ENCODE measurements around the gene STAU1.
"Not testable (repeated sequence)": the region's sequence is repeated elsewhere in the genome, so short reads cannot be mapped to it uniquely, and the experiment has no call there.

Gene STAU1, protein sequence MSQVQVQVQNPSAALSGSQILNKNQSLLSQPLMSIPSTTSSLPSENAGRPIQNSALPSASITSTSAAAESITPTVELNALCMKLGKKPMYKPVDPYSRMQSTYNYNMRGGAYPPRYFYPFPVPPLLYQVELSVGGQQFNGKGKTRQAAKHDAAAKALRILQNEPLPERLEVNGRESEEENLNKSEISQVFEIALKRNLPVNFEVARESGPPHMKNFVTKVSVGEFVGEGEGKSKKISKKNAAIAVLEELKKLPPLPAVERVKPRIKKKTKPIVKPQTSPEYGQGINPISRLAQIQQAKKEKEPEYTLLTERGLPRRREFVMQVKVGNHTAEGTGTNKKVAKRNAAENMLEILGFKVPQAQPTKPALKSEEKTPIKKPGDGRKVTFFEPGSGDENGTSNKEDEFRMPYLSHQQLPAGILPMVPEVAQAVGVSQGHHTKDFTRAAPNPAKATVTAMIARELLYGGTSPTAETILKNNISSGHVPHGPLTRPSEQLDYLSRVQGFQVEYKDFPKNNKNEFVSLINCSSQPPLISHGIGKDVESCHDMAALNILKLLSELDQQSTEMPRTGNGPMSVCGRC

DNA sequence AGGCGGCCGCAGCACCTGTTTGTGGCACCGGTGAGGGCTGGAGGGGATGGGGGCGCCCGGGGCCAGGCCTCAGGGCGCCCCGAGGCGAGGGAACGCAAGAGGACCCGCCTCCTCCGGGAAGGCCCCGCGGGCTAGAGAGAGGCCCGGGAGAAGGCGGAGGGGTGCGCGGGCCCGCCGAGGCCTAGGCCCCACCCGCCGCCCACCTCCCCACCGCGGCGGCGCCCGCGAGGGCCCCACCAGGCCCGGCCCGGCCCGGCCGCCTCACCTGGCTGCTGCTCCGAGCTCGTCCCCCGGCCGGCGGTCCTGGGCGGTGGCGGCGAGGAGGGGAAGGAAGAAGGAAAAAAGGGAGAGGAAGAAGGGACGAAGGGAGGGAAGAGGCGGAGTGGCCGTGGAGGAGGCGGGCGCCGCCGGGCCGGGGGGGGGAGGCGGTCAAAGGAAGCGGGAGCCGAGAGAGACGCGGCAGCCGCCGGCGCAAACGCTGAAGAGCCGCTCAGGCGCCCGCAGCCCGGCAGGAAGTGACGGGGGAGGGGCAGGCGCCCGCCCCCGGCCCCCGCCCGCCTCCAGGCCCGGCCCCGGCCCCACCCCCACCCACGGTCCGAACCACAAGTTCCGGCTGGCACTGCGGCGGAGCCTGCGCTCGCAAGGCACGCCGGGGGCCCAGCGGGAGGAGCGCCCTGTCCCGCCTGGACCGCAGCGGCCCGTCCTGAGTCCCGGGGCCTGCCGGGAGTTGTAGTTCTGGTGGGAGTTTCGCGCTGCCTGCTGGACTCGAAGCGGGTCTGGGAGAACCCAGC lies at the start of gene STAU1:
STAU1 (minus strand) TSS at position 484 of the 791 bp plus-strand sequence. CDS start 22,133 bp downstream, outside the sequence.
- peak; percentile 98 for DNase-seq (ENCODE audit: low spot score)

DNA sequence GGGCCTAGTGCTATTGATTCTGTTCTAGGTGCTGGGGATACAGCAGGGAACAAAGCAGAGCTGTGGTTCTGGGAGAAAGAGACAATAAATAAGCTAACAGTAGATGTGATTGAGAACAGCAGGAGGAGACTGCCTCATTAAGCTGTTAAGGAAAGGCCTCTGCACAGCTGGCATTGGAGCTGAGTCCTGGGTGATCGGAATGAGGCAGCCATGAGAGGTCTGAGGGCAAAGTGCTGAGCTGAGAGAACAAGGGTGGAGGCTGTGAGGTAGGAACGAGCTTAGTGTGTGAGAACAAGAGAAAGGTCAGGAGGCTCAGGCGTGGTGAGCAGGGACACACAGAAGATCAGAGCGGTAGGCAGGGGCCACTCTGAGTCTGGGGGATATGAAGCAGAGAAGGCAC lies 49.4 kb upstream of the STAU1 start:
- DNase-seq (ENCODE audit: low spot score), result no peak

DNA sequence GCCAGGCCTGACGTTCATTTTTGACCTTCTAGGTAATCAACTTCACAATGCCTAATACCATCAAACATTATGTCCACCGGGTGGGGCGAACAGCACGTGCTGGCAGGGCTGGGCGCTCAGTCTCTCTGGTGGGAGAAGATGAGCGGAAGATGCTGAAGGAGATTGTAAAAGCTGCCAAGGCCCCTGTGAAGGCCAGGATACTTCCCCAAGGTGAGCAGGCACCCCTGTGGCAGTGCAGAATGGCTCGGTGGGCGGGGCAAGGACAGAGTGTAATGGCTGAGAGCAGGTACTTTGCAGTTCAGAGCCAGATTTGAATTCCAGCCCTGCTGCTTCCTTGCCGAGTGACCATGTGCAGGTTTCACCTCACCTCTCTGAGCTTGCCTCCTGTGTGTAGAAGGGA lies 48.2 kb upstream of the STAU1 start:
- no peak for DNase-seq (ENCODE audit: low spot score)

DNA sequence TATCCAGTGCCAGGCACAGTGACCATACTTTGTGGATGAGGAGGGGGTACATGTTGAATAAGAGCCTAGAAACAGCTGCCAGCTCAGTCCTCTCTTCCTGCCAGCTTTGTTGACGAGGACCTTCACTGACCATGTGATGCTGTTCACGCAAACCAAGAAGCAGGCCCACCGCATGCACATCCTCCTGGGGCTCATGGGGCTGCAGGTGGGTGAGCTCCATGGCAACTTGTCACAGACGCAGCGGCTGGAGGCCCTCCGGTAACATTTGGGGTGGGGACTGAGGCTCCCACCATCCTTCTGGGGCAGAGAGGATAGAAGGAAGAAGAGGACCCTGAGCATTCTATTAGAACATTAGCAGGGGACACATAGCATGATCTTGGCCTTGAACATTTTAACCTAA lies 46.7 kb upstream of the STAU1 start:
- DNase-seq (ENCODE audit: low spot score), result no peak

DNA sequence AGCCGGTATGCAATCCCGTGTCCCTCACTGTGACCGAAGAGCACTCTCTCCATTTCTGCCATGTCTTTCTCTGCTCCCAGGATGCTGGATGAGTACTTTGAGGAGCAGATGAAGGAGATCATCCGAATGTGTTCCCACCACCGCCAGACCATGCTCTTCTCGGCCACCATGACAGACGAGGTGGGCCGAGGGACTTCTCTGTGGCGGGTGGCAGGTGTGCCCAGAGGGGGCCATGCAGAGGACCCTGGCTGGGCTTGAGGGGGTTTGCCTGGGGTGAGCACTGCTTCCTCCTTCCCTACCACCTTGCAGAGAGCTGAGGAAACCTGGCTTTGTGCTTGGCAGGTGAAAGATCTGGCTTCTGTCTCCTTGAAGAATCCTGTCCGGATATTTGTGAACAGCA lies 45.1 kb upstream of the STAU1 start:
- DNase-seq (ENCODE audit: low spot score), result no peak

DNA sequence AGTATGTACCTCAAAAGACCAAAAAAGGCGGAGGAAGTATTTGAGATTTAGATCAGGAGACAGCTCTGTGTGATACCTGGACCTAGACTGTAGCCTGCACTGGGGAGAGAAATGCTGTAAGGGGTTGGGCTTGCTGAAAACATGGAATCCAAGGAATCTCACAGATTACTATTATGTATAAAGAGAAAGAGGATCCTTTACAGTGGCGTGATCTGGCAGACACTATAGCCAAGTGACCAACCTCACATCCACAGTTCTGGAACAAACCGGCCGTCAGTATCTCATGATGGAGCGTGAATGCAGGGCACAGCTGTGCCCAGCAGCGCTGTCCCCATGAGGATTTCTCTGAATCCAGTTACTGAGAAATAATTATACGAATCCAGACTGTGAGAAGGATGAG lies 43.3 kb upstream of the STAU1 start:
- DNase-seq (ENCODE audit: low spot score), result no peak

DNA sequence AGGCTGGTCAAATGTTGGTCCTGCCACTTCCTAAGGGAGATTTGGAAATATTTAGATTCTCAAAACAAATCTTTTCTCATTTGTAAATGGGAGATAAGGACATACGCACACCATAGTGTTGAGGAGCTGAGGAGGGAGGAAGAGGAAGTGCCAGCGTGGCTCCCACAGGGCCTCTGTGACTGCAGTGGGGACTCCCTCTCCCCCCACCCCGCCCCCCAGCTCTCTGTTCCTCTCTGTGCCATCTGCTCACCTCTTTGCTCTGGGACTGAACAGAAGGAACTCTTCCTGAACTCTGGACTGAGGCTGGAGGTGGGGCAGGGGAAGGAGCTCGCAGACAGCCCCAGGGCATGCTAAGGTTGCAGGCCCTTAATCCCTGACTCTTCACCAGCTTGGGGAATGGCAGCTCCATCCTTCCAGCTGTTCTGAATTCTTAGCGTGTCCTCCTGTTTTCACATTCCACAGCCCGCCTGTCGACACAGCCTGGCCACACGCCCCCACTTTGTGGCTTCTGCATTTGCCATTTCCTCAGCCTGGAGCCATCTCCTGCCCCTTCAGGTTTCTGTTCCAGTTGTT lies 42.5 kb upstream of the STAU1 start:
- DNase-seq (ENCODE audit: low spot score), result no peak

DNA sequence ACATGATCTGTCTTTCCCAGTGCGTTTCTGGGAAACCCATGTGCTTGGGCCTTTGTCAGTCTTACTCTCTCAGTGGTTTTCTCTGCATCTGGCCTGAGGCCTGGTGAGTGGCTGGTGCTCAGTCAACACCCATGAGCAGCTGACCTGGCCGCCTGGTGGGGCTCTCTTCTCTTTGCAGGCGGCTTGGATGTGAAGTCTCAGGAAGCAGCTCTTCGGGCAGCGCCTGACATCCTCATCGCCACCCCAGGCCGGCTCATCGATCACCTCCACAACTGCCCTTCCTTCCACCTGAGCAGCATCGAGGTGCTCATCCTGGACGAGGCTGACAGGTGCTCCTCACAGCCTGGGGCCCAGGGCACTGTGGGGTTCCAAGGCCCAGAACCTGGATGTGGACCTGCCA lies 41.9 kb upstream of the STAU1 start:
- DNase-seq (ENCODE audit: low spot score), result no peak

DNA sequence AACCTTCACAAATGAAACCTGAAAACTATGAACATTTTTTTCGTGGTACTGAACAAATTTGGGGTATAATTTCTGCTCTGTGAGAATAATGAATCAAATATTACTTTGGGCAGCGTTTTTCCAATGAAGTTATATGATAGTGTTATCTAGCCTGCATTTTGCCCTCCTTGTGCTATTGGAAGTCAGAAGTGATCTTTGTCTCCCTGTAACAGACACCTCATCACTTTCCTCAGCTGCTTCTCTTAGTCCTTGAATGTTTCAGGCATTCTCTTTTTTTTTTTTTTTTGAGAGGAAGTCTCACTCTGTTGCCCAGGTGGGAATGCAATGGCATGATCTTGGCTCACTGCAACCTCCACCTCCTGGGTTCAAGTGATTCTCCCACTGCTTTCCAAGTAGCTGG lies 41.2 kb upstream of the STAU1 start:
- no peak for DNase-seq (ENCODE audit: low spot score)

DNA sequence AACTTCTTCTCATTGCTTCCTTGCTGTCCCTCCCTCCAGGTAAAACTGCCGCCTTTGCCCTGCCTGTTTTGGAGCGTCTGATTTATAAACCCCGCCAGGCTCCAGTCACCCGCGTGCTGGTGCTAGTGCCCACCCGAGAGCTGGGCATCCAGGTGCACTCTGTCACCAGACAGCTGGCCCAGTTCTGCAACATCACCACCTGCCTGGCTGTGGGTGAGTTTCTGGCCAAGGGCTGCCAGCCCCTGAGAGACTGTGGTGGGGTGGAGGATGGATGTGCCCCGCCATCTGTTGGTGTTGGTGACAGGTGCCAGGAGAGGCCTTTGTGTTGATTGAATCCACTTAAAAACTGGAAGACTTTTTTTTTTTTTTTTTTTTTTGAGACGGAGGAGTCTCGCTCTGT lies 40.5 kb upstream of the STAU1 start:
- DNase-seq (ENCODE audit: low spot score), result no peak

DNA sequence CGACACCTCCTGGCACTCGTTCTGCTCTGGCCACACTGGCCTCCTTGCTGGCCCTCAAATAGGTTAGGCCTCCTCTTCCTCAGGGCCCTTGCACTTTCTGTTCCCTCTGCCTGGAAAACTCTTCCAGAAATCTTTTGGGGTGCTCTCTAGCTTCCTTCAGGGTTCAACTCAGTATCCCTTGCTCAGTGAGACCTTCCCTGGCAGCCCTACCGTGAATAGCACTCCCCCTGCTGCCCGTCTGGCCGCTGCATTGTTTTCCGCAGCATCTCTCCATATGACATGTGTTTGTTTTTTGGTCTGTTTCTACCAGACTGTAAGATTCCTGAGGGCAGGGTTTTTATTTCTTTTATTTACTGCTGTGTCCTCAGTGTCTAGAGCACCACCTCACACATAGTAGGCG lies 37.8 kb upstream of the STAU1 start:
- no peak for DNase-seq (ENCODE audit: low spot score)

DNA sequence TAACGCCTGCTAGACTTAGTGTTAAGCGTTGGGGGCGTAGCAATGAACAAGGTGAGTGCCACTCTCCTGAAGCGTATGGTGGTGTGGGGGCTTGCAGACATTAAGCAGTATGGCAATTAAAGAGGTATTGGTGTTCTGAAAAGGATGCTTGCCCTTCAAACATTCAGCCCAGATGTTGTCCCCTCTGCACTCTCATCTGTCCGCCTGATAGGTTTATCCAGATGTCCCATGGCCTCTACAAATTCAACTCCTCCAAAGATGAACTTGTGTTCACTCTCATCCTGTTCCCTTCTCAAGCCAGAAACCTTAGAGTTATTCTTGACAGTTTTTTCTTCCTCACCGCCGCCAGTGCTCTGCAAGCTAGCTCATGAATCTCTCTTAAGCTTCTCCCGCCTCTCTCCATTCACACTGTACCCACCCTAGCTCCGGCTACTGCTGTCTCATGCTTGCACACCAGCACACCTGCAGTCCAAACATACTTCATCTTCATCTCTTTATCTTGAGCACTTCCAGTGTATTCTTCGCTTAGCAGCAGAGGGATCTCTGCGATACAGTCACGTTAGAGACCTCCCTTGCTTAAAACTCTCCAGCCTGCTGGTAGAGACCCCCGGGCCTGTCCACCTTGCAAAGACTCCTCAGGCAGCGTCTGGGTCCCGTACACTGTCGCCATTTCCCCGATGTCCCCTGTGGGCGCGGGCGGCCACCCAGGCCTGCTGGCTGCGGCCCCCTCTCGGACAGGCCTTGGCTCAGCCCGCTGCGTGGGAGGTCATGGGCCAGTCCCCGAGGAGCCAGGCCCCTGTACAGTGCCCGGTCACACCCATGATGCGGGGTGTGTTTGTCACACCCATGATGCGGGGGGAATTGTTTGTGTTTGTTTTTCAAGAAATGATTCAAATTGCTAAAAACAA lies 32.0 kb upstream of the STAU1 start:
- DNase-seq (ENCODE audit: low spot score), result no peak

DNA sequence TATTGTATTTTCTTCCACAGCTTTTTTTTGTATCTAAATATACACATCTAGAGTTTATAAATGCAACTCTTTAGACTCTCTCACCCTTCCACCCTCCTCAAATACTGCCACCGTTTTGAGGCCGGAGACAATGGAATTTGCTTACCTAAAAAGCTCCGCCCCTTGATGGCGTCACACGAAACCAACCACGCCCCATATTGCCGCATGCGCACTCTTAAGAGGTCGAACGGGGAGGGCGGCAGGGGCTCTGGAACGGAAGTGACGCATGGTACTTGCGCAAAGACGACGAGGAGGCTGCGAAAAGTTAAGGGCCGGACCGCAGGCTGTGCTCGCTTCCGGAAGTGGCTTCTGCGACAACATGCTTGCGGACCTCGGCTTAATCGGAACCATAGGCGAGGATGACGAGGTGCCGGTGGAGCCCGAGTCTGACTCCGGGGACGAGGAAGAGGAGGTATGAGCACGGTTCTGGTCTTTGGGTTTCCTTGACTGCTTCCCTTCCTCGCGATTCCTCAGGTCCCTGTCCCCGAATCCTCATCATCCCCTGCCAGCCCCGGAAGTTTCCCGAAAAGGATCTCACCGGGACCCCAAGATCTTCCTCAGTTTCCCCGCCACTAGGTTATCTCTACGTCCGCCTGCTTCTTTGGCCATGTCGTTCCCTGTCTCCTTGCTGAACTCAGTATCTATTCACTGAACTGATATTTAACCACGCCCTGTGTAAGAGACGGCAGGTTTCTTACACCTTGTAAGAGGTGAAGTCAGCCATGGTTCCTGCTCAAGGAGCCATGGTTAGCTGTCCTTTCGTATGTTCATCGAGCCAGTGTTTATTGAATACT lies 31.2 kb upstream of the STAU1 start, which contains the start of gene DDX27:
DDX27 (plus strand) TSS at position 326 of the 833 bp plus-strand sequence; CDS start at position 359, 33 bp downstream.
- DNase-seq (ENCODE audit: low spot score), result peak; percentile 100

DNA sequence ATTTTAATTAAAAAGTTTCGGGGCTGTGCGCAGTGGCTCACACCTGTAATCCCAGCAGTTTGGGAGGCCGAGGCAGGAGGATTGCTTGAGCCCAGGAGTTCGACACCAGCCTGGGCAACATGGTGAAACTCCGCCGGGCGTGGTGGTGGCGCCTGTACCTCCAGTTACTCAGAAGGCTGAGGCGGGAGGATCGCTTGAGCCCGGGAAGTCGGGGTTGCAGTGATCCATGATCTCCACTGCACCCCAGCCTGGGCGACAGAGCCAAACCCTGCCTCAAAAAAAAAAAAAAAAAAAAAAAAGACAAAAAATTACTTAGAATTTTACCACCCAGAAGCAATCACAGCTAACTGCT lies 30.6 kb upstream of the STAU1 start:
- not testable (repeated sequence) for DNase-seq (ENCODE audit: low spot score)

DNA sequence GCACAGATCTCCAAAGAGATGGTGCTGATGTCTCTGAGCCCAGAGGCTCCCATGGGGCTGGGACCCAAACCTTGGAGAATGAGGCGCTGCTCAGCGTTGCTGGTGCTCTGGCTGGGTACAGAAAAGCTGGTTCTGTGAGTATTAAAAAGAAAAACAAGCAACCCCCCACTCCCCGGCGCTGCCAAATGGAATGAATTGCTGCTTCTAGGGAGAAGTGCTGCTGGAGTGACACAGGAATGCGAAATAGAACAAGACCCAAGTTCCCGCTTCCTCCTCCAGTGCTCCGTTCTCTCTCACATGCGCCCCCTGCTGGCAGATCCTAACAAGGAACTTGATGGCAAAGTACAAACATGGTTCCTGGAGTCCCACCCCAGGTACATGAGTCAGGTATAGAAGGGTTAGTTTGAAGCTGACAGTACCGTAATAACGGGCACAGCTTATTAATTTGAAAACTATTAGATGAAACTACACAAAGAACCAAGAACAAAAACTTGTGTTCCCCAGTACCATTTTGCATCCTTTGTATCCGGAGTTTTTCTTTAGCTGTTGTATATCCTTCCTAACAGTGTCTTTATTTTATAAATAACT lies 29.0 kb upstream of the STAU1 start:
- peak; percentile 96 for DNase-seq (ENCODE audit: low spot score)

DNA sequence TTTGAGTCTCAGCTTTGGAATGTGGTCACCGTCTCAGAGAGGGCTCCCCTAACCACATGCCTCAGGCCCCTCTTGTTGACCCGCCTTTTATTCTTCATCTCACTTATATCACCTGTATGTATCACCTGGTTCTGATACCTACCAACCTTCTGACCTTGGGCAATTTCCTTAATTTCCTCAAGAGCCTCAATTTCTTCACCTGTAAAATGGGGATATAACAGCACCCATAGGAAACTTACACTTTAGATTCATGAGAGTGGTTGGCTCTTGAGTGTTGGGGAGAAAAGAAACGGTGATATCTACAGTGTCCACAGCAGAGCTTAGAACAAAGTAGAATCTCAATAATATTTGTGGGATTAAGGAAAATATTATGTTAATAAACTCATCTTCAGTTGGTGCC lies 27.1 kb upstream of the STAU1 start:
- no peak for DNase-seq (ENCODE audit: low spot score)

DNA sequence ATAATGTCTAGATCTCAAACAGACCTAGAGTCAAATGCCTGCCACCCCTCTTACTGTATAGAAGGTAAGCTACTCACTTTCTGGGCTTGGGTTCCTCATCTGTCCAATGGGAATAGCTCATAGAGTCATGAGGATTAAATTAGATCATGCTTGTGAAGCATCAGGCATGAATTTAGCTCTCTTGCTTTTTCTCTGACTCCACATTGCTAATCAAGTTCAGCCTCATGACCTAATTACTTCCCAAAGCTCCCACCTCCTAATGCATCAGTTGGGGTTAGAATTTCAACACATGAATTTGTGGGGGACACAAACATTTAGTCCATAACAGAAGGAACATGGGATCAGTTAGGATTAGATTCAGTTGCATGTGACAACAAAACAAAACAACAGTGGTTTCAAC lies 26.4 kb upstream of the STAU1 start:
- DNase-seq (ENCODE audit: low spot score), result no peak

DNA sequence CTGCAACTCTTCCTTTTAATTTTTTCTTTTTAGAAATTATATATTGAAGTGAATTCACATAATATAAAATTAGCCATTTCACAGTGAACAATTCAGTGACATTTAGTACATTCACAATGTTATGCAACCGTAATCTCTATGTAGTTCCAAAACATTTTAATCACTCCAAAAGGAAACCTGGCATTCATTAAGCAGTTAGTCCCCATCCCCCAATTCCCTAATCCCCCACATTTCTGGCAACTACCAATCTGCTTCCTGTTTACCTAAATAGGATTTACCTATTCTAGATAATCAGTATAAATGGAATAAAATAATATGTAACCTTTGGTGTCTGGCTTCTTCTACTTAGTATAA lies 22.6 kb upstream of the STAU1 start:
- DNase-seq (ENCODE audit: low spot score), result no peak

DNA sequence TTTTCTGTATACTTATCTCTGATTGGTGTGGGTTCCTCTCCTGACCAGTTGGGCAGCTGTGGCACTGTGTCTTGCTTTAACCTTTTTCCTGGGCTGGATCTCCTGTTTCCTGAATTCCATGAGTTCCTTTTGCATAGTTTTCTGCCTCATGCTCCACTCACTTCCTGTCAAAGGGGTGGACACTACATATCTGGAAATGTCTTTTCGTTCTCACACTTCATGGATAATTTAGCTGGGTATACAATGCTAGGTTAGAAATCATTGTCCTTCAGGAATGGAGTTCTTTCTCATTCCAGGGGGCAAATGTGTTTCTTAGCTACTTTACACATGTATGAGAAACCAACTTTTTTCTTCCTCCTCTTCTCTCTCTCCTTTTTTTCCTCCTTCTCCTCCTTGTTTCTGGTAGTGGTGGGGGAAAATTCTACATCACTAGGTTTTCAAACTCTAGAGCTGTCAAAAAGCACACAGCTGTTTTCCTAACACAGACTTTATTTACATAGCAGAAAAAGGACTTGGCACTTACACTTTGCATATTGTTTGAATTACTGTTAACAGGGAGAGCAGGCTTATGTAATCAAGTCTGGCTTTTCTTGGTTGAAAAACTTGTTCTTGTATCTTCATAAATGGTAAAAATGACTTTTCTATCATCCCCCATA lies 22.1 kb upstream of the STAU1 start:
- DNase-seq (ENCODE audit: low spot score), result no peak

DNA sequence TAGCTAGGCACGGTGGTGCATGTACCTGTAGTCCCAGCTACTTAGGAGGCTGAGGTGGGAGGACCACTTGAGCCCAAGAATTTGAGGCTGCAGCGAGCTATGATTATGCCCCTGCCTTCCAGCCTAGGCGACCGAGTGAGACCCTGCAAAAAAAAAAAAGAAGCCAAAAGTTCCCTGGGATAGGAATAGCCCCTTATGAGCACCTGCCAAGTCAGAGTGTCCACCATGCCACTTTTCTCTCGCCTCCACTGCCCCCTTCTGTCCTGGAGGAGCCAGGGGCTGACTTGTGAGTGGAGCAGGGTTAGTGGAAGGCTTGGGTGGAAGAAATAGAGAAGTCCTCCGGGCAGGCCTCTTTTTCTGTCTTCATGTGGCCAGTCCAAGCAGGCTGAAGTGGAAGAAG lies 18.9 kb upstream of the STAU1 start:
- DNase-seq (ENCODE audit: low spot score), result no peak
